Activated T-helper 1 cell treated with Interleukin-2 at 50 U/mL for 16 hours (primary cell): ENCODE measurements around the gene IGF2BP1.
"Not testable (repeated sequence)": the region's sequence is repeated elsewhere in the genome, so short reads cannot be mapped to it uniquely, and the experiment has no call there.

Experiments
- DNase-seq: peaks from one replicate; pipeline ENCODE4 v3.0.0-alpha.2; 2020; ENCODE audit warnings: low read depth

Gene IGF2BP1

DNA sequence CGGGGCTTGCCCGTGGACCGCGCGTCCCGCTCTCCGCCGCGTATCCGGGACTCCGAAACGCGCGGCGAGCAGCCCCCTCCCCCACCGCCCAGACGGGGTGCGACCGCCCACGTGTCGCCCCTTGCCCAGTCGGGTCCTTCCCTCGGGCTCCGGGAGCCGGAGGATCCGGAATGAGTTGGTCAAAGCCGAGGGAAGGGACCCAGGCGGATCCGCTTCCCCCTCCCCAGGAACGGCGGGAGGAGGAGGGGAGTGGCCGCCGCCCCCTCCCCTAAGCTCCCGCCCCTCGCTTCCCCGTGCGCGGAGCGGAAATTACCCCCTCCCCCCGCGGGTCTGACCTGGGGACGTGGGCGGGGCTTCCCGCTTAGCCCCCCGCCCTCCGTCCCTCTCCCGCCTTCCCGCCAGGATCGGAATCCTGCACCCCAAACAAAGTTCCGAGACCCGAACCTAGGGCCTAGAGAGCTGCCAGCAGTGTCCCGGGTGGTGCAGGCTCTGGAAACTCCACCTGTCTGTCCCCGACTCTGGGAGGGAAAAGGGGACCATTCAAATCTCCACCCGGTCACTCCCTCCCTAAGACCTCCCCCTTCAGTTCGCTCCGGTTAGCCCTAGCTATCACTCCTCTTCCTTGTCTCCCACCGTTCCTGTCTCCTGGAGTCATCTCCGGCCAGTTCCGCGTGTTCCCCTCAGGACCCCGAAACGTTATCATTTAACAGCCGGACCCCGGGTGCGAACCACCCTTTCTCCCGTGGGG, 1.0 kb upstream of the IGF2BP1 start:
- no peak for DNase-seq

DNA sequence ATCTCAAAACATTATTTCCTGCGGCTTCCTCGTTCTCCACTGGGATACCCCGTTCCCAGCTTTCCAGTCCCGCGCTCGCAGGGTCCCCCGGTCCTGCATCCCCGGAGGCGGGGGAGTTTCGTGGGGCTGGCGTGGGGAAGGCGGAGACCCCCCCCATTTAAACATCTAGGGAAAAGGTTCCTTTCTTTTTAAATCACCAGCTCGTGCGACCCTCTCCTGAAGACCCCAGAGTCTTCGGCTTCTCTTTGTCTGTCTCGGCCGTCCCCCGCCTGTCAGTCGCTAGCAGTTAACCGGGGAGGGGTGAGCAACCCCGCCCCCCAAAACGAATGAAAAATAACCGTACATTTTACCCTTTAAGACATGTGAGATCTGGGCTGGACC, 473 bp upstream of the IGF2BP1 start:
- DNase-seq: no peak

GRCh38 chr17:48997827-48998586, 822 bp downstream of the IGF2BP1 start:
- DNase-seq: no peak

GRCh38 chr17:48998587-48999440, 1.6 kb downstream of the IGF2BP1 start:
- no peak for DNase-seq

DNA sequence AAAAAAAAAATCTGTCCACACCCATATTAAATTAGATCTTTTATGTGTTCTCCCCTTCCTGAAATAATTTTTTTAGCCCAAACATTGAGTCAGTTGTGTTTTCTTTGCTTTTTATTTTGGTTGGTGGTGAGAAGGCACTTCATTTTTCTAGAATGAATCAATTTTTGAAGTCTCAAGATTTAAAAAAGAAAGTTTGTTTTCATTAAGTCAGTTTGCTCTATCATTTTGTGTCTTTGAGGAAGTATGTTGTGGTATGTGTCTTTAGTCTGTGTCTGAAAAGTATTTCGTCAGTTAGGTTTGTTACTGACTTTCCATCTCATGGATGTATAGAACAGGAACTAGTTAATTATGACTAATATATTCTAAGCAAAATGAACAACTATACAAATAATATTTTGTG, 3.8 kb downstream of the IGF2BP1 start:
- DNase-seq: no peak

GRCh38 chr17:49001671-49002070, 4.5 kb downstream of the IGF2BP1 start:
- no peak for DNase-seq

DNA sequence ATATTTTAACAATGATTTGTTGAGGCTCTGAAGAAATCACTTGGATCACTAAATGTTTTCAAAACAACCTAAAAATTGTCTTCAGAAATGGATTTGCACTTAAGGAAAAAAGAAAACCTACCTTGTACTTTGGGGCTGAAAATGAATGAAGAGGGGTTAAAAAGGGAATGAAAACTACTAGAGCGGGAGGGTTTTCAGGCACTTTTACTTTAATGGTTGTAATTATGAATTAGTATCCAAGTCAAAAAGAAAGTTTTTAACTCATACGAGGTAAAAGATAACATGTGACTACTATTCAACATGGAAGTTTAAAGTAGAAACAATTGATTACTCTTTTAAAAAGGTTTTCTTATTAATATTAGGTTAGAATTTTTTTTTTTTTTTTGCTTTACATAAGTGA, 5.1 kb downstream of the IGF2BP1 start:
- no peak for DNase-seq

GRCh38 chr17:49002766-49003165, 5.6 kb downstream of the IGF2BP1 start:
- DNase-seq: no peak

GRCh38 chr17:49003557-49004511, 6.6 kb downstream of the IGF2BP1 start:
- DNase-seq: no peak

DNA sequence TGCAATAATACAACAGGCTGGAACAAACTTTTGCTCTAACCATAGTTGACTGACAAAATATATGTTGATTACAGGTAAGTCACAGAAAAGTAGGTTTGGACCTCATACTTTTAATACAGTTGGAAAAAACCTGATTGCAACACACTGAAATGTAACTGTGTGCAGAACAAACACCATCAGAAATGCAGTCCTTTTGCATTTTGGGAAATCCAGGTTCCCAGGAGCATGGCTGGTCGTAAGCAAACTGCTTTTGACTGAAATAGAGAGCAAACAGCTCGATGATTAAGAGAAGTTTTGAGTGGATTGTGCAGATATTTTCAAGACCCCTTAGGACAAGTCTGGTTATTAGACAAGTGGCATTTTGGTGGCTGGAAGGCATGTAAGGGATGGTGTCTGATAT, 8.0 kb downstream of the IGF2BP1 start:
- no peak for DNase-seq

- DNase-seq: not testable (repeated sequence)
These were observed 11.7 kb downstream of the IGF2BP1 start for GRCh38 chr17:49008908-49009307.

DNA sequence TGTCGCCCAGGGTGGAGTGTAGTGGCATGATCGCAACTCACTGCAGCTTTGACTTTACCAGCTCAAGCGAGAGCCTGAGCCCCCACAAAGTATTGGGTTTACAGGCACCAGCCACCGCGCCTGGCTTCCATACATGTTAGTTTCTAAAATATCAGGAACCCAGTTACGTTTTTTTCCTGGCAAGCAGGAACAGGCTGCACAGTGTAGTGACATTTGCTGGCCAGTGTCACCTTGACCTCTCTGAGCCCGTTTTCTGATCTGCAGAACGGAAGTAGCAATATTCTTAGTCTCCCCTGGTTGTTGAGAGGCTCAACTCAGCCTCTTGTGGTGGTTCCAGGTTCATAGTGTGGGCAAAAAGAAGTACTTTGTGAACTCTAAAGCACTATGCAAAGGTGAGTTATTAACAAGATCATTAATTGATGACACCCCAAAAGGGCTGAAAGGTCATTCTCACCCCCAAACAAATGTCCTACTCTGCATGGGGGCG, 15.6 kb downstream of the IGF2BP1 start:
- no peak for DNase-seq

GRCh38 chr17:49013311-49014213, 16.4 kb downstream of the IGF2BP1 start:
- DNase-seq: no peak

GRCh38 chr17:49015179-49015923, 18.2 kb downstream of the IGF2BP1 start:
- no peak for DNase-seq

DNA sequence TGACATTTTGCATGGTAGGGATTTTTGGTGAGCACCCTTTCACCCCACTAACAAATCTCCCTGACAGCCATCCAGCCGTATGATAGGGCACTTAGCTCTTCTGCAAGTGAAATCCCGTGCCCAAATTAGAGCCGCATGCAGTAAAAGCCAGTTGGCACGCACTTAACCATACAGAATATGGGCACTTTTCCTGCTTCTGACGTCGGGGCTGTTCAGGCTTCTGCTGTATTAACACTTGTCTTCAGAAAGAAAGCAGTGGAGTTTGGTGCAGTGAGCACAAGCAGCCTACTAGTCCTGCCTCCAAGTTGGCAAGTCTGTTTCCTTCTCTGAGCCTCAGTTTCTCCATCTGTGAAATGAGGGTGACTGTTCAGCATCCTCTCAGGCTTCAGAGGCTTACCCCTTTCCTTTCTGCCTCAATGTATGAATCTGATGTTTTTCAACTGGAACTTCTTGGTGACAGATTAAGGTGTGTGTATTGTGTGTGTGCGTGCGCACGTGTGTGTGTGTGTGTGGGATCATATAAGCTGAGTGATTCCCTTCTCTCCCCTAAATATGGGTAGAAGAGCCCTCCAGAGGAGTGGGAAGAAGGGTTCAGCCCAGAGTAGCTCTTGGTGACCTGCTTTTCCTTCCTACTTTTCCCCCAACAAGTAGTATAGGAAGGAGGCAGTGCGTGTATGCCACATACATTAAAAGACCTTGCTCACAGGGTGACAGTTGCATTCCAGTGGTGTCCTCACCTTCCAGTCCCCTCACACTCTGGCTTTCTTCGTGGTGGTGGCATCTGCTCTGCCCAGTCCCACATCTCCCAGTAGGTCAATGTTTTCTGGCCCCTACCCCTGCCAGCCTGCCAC, 19.0 kb downstream of the IGF2BP1 start:
- no peak for DNase-seq

- DNase-seq: no peak
These were observed 19.7 kb downstream of the IGF2BP1 start for GRCh38 chr17:49016775-49017463.

DNA sequence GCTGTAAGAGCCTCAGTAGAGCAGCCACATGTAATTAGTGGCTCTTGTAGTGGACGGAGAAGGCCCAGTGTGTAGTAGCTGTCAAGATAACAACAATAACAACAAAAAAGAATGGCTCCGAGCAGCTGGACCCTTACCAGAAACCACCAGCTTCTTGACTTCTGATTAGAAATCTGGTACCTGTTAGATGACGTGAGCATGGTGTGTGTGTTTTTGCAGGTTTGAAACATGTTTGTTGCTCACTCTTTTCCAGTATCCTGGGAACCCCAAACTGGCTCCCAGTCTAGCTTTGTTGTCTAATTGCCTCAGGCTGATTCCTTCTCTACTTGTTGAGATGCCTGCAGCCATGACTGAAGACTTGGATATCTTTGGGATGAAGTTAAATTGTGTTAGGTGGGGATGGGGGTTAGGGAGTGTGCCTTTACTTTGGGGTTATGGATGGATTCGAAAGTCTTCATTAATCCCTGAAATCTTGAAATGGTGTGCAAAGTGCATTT, 21.0 kb downstream of the IGF2BP1 start:
- no peak for DNase-seq

GRCh38 chr17:49018748-49019147, 21.6 kb downstream of the IGF2BP1 start:
- no peak for DNase-seq
